K562 (cell line): ENCODE data around the gene ZNF598. TPM values are rescaled to one million over a fixed set of nuclear protein-coding genes. Genes with fewer than 3 reads are reported as not detected.

ENCODE experiments used
- ATAC-seq: fragments of 200-7000 bp; cut with Tn5 transposase; 3 replicates; pipeline ENCODE4 v1.9.1; 2020; ENCODE audit warnings: moderate library complexity
- BruUV-seq: library from RNA; stranded (reverse); fragments of 400-500 nt; replicated peaks from 2 replicates; lab custom pipeline; 2021; lab: Mats Ljungman, UMichigan
- CTCF ChIA-PET: fragments of 300-600 bp; formaldehyde crosslinking; extraction: SDS; loops from one replicate; lab custom pipeline; 2021; ENCODE audit warnings: low intra/inter-chr PET ratio; lab: Yijun Ruan, JAX
- POLR2A ChIA-PET: fragments of 300-600, 350-650 bp; sonication (Branson Sonifier 250); formaldehyde crosslinking; extraction: SDS; loops from one replicate; lab custom pipeline; 2021; ENCODE audit warnings: antibody characterized with exemption, inconsistent platforms; lab: Yijun Ruan, JAX
- DNase-seq, 4 experiments: peaks; one replicate each; pipeline versions ENCODE4 v3.0.0 to v3.0.0-alpha.2; 2011 to 2018; ENCODE audit warnings: low spot score in 3 of 4, mixed read lengths in 3 of 4; ENCODE audit errors: extremely low read depth in 1 of 4
- FAIRE-seq: peaks from 2 replicates; lab custom pipeline; 2011; peaks lifted over from hg19 to GRCh38; lab: Jason Lieb, UNC
- H2AFZ ChIP-seq: 2 replicates; pipeline ENCODE4 v1.6.0; 2011; ENCODE audit warnings: low read depth, low read length, control low read depth, inconsistent platforms
- H3K27ac ChIP-seq: fragments of 200-600 bp; 3 replicates; pipeline ENCODE4 v1.8.0; 2011; ENCODE audit warnings: low read depth, mild to moderate bottlenecking, control low read depth, inconsistent platforms, low read length, moderate library complexity, mixed read lengths; ENCODE audit errors: extremely low read depth
- H3K27me3 ChIP-seq, 2 experiments: fragments of 300-600 bp in 1 of 2; 2 replicates in 1 of 2; 3 replicates in 1 of 2; pipeline versions ENCODE4 v1.6.0 to v1.8.0; 2011; ENCODE audit warnings: inconsistent platforms in 2 of 2, low read length in 2 of 2, mild to moderate bottlenecking in 1 of 2, mixed read lengths in 1 of 2, moderate library complexity in 1 of 2; ENCODE audit not compliant: control insufficient read depth in 2 of 2, insufficient read depth in 2 of 2
- H3K36me3 ChIP-seq: fragments of 300-600 bp; 3 replicates; pipeline ENCODE4 v1.8.0; 2011; ENCODE audit warnings: mild to moderate bottlenecking, low read length, inconsistent platforms; ENCODE audit not compliant: control insufficient read depth, insufficient read depth
- H3K4me1 ChIP-seq, 2 experiments: fragments of 200-600 bp in 1 of 2; replicated peaks in 1 of 2; 2 replicates in 1 of 2; 3 replicates in 1 of 2; pipeline versions ENCODE4 v1.5.1 to v1.8.0; 2011; ENCODE audit warnings: inconsistent platforms in 2 of 2, low read length in 2 of 2, mild to moderate bottlenecking in 1 of 2, mixed read lengths in 1 of 2, moderate library complexity in 1 of 2; ENCODE audit not compliant: control insufficient read depth in 2 of 2, insufficient read depth in 2 of 2
- H3K4me2 ChIP-seq: 2 replicates; pipeline ENCODE4 v1.6.1; 2011; ENCODE audit warnings: low read length, control low read depth, inconsistent platforms, mixed read lengths; ENCODE audit not compliant: insufficient read depth
- H3K4me3 ChIP-seq: fragments of 200-600 bp; sonication (generic), shearing (Covaris generic); 2 replicates; pipeline ENCODE4 v1.5.1; 2016; ENCODE audit warnings: control low read depth, inconsistent platforms
- H3K79me2 ChIP-seq: fragments of 200-600 bp; 3 replicates; pipeline ENCODE4 v1.8.0; 2011; ENCODE audit warnings: low read length, inconsistent platforms; ENCODE audit not compliant: control insufficient read depth, insufficient read depth
- H3K9ac ChIP-seq, 2 experiments: 2 replicates each; pipeline versions ENCODE4 v1.6.0 to v1.6.1; 2011; ENCODE audit warnings: low read depth in 2 of 2, low read length in 2 of 2, control low read depth in 1 of 2, inconsistent platforms in 1 of 2, mild to moderate bottlenecking in 1 of 2, mixed read lengths in 1 of 2; ENCODE audit not compliant: insufficient read depth in 1 of 2
- H3K9me1 ChIP-seq: one replicate; pipeline ENCODE4 v1.6.0; 2011; ENCODE audit warnings: inconsistent platforms, mild to moderate bottlenecking, low read length, moderate library complexity; ENCODE audit not compliant: control insufficient read depth, insufficient read depth
- H3K9me3 ChIP-seq: replicated peaks from 2 replicates; pipeline ENCODE4 v1.5.1; 2011; ENCODE audit warnings: low read depth, low read length, inconsistent platforms; ENCODE audit not compliant: control insufficient read depth, insufficient read depth
- H4K20me1 ChIP-seq: replicated peaks from 2 replicates; pipeline ENCODE4 v1.6.1; 2011; ENCODE audit warnings: low read length, inconsistent platforms, mixed read lengths; ENCODE audit not compliant: control insufficient read depth, insufficient read depth
- CTBP1 ChIP-seq: fragments of 450-650 bp; IDR thresholded peaks from 2 replicates; pipeline ENCODE4 v1.6.1; 2016; ENCODE audit warnings: borderline replicate concordance
- FOXJ2 ChIP-seq: fragments of 200-800 bp; sonication (Bioruptor generic); IDR thresholded peaks from 2 replicates; pipeline ENCODE4 v1.6.1; 2016; ENCODE audit warnings: missing genetic modification characterization, missing compliant biosample characterization
- GATAD2A ChIP-seq: fragments of 450-650 bp; IDR thresholded peaks from 2 replicates; pipeline ENCODE4 v1.6.1; 2017
- MEIS2 ChIP-seq: fragments of 450-650 bp; IDR thresholded peaks from 2 replicates; pipeline ENCODE4 v1.6.1; 2014; ENCODE audit warnings: mild to moderate bottlenecking; ENCODE audit not compliant: partially characterized antibody
- PHB2 ChIP-seq: fragments of 450-650 bp; IDR thresholded peaks from 2 replicates; pipeline ENCODE4 v1.6.1; 2017; ENCODE audit warnings: low read depth
- POLR2G ChIP-seq: fragments of 200-400 bp; formaldehyde crosslinking; IDR thresholded peaks from 2 replicates; pipeline ENCODE4 v1.6.1; 2017; ENCODE audit warnings: low read depth, mild to moderate bottlenecking, antibody characterized with exemption, low read length, moderate library complexity
- RCOR1 ChIP-seq, 2 experiments: IDR thresholded peaks; 2 replicates each; pipeline ENCODE4 v1.6.1; 2012; ENCODE audit warnings: low read depth in 2 of 2, low read length in 2 of 2, borderline replicate concordance in 1 of 2, improper control_type of control experiment in 1 of 2
- YY1 ChIP-seq, 3 experiments: IDR thresholded peaks; 2 replicates each; pipeline ENCODE4 v1.6.1; 2011; ENCODE audit warnings: low read length in 2 of 3, mild to moderate bottlenecking in 2 of 3, moderate library complexity in 2 of 3, borderline replicate concordance in 1 of 3, control low read depth in 1 of 3, low read depth in 1 of 3; ENCODE audit not compliant: insufficient read depth in 3 of 3, insufficient replicate concordance in 2 of 3, control insufficient read depth in 1 of 3, insufficient read length in 1 of 3; ENCODE audit errors: extremely low read depth in 1 of 3
- ZBTB7A ChIP-seq: IDR thresholded peaks from 2 replicates; pipeline ENCODE4 v1.6.1; 2011; ENCODE audit warnings: low read depth, mild to moderate bottlenecking, low read length, moderate library complexity, borderline replicate concordance; ENCODE audit not compliant: control insufficient read depth
- WGBS: fragments of 100-300 bp; shearing (Covaris generic); methylation state at CpG from one replicate; pipeline ENCODE4 v1.1.6; 2016; ENCODE audit warnings: low coverage, mixed read lengths; ENCODE audit not compliant: insufficient coverage; ENCODE audit errors: missing lambda C conversion rate; 5-methylcytosine and 5-hydroxymethylcytosine counted together
- in situ Hi-C: fragments of 300-500 bp; cut with MboI; formaldehyde crosslinking; loops from 4 replicates; pipeline ENCODE4 v1.15.0; 2018; ENCODE audit warnings: inconsistent platforms, mixed read lengths
- intact Hi-C: fragments of 100-400 bp; cut with micrococcal nuclease; formaldehyde crosslinking; loops from 2 replicates; pipeline ENCODE4 v1.14.2; 2022
- polyA plus RNA-seq, 8 experiments: library from polyadenylated mRNA; depleted of rRNA in 4 of 8; stranded (reverse) in 5 of 8; unstranded in 3 of 8; fragments of >200 nt; fragmentation: Nextera tagmentation in 2 of 8; fragmentation: Illumina TruSeq in 1 of 8; extraction: Ambion mirVana in 2 of 8; extraction: Trizol in 1 of 8; gene quantifications; 2 replicates each; pipeline versions ENCODE4 v1.2.1 to v1.2.3, GENCODE V29; 2011 to 2014; ENCODE audit warnings: inconsistent platforms in 1 of 8, missing spikeins in 1 of 8
- total RNA-seq, 7 experiments: library from RNA; depleted of rRNA in 6 of 7; stranded (reverse); fragments of >200 nt in 6 of 7; fragmentation: Illumina TruSeq in 2 of 7; extraction: Trizol in 2 of 7; gene quantifications; 2 replicates each; pipeline versions ENCODE4 v1.2.1 to v1.2.3, GENCODE V29; 2011 to 2021; ENCODE audit warnings: low replicate concordance in 1 of 7
- TF ChIP-seq, protein P1 (sequence below): fragments of 250-450 bp; sonication (Bioruptor Pico); IDR thresholded peaks from 2 replicates; pipeline ENCODE4 v1.9.0; 2021; ENCODE audit warnings: mild to moderate bottlenecking, inconsistent platforms
- TF ChIP-seq, protein P2 (sequence below), 3 experiments: IDR thresholded peaks in 2 of 3; conservative IDR thresholded peaks in 1 of 3; 2 replicates each; pipeline ENCODE4 v1.5.1; 2011 to 2012; ENCODE audit warnings: low read length in 3 of 3, mild to moderate bottlenecking in 3 of 3, control low read depth in 2 of 3, improper control_type of control experiment in 1 of 3, inconsistent platforms in 1 of 3, low read depth in 1 of 3, mixed read lengths in 1 of 3, moderate library complexity in 1 of 3; ENCODE audit not compliant: insufficient read depth in 2 of 3

The ZNF598 gene
- total and polyA plus RNA-seq, 9 of the 15 experiments (the other 6 are each of a cell fraction or from before 2014, with no cell fraction given) = 0.11 to 115 (median 29.6) TPM

GRCh38 chr16:1989209-1990100, 20.2 kb downstream of the ZNF598 start, which contains the start of gene SYNGR3:
Gene SYNGR3, plus strand, starts transcription at chr16:1989970. Its CDS starts 133 bp downstream, at chr16:1990103.
- in situ Hi-C loops (no loop called here), intact Hi-C loops (no loop called here)
- H4K20me1 ChIP-seq = no peaks in the 10 kb centered on the region
- peak within 1 kb of the TSS; percentile 76 for H3K27ac ChIP-seq
- H3K9ac ChIP-seq = peak within 1 kb of the TSS; percentile 63 to 87; a peak in 3 of 4 replicates
- no TSS peak for BruUV-seq
- peak within 1 kb of the TSS; percentile 83 for H2AFZ ChIP-seq
- ATAC-seq = peak; percentile 17
- DNase-seq = peak in 3 of 4 experiments; percentile 47 to 67 (median 52)
- peaks cover 26% of the 10 kb centered on the region; the same call in 1 of the 3 replicates for H3K36me3 ChIP-seq
- H3K4me3 ChIP-seq = peak within 1 kb of the TSS; percentile 38
- H3K4me1 ChIP-seq = peaks cover 35 to 79% of the 10 kb centered on the region in 2 experiments
- peak within 1 kb of the TSS; percentile 72 for H3K4me2 ChIP-seq
- H3K79me2 ChIP-seq = peaks cover 36% of the 10 kb centered on the region
- no peaks in the 10 kb centered on the region for H3K9me3 ChIP-seq
- no peaks in the 10 kb centered on the region for H3K27me3 ChIP-seq
- CTCF ChIA-PET = no interaction called here
- H3K9me1 ChIP-seq = no peaks in the 10 kb centered on the region
- FAIRE-seq = no peak
- POLR2A ChIA-PET = interaction anchor here (1.5 to 10.2 kb wide), 2 partner anchors 11 to 23 kb away, joined by 4 to 103 read pairs; partner anchors contain the start of genes RNF151 and RPS2
- WGBS = 32% methylated on average over 29 of the region's 67 CpGs
- TF ChIP-seq RCOR1 (IDR thresholded peaks at IDR 0.05; ENCODE audit: borderline replicate concordance in 1 of 2, low read depth in 2 of 2, low read length in 2 of 2) (peak in 1 of 2 experiments; percentile 35; a peak in 1 of 4 replicates), FOXJ2 (tag) (no peak), YY1 (IDR thresholded peaks at IDR 0.05; ENCODE audit: borderline replicate concordance in 1 of 3, control insufficient read depth in 1 of 3, extremely low read depth in 1 of 3, insufficient read depth in 3 of 3, insufficient read length in 1 of 3, insufficient replicate concordance in 2 of 3, low read depth in 1 of 3, low read length in 2 of 3) (peak in 2 of 3 experiments; percentile 30 to 60), POLR2G (peak; percentile 61), PHB2 (no peak), MEIS2 (no peak), GATAD2A (no peak), CTBP1 (peak; percentile 75; the same call in 1 of the 2 replicates), ZBTB7A (0 out of 2 replicates have a peak, but pooled peaks have one; percentile 4)
- TF ChIP-seq, protein P1, sequence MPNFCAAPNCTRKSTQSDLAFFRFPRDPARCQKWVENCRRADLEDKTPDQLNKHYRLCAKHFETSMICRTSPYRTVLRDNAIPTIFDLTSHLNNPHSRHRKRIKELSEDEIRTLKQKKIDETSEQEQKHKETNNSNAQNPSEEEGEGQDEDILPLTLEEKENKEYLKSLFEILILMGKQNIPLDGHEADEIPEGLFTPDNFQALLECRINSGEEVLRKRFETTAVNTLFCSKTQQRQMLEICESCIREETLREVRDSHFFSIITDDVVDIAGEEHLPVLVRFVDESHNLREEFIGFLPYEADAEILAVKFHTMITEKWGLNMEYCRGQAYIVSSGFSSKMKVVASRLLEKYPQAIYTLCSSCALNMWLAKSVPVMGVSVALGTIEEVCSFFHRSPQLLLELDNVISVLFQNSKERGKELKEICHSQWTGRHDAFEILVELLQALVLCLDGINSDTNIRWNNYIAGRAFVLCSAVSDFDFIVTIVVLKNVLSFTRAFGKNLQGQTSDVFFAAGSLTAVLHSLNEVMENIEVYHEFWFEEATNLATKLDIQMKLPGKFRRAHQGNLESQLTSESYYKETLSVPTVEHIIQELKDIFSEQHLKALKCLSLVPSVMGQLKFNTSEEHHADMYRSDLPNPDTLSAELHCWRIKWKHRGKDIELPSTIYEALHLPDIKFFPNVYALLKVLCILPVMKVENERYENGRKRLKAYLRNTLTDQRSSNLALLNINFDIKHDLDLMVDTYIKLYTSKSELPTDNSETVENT (CRISPR knock-in tag) = 0 out of 2 replicates have a peak, but pooled peaks have one; percentile 46
- TF ChIP-seq, protein P2, sequence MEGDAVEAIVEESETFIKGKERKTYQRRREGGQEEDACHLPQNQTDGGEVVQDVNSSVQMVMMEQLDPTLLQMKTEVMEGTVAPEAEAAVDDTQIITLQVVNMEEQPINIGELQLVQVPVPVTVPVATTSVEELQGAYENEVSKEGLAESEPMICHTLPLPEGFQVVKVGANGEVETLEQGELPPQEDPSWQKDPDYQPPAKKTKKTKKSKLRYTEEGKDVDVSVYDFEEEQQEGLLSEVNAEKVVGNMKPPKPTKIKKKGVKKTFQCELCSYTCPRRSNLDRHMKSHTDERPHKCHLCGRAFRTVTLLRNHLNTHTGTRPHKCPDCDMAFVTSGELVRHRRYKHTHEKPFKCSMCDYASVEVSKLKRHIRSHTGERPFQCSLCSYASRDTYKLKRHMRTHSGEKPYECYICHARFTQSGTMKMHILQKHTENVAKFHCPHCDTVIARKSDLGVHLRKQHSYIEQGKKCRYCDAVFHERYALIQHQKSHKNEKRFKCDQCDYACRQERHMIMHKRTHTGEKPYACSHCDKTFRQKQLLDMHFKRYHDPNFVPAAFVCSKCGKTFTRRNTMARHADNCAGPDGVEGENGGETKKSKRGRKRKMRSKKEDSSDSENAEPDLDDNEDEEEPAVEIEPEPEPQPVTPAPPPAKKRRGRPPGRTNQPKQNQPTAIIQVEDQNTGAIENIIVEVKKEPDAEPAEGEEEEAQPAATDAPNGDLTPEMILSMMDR (IDR thresholded peaks at IDR 0.05 in 2 of 3, conservative IDR thresholded peaks at IDR 0.05 in 1 of 3; ENCODE audit: insufficient read depth in 2 of 3, low read depth in 1 of 3, low read length in 3 of 3) = peak in 1 of 3 experiments; percentile 25; a peak in 1 of 6 replicates
